WTC11 (cell line): ENCODE results near the gene MAPRE2. TPM values are rescaled to one million over a fixed set of nuclear protein-coding genes. Genes with fewer than 3 reads are reported as not detected.

Experiments
- ATAC-seq: fragments of 200-7000 bp; cut with Tn5 transposase; 2 replicates; pipeline ENCODE4 v1.10.0; 2021; ENCODE audit warnings: mild to moderate bottlenecking, moderate library complexity
- CTCF ChIA-PET: fragments of 300-600 bp; sonication (Branson Sonifier 250); formaldehyde crosslinking; loops from one replicate; lab custom pipeline; 2021; ENCODE audit warnings: antibody characterized with exemption; lab: Charles Lee
- POLR2A ChIA-PET: fragments of 350-600 bp; sonication (Branson Sonifier 250); formaldehyde crosslinking; loops from one replicate; lab custom pipeline; 2021; ENCODE audit warnings: antibody characterized with exemption; lab: Charles Lee
- DNase-seq: peaks from one replicate; pipeline ENCODE4 v3.0.0; 2021; ENCODE audit warnings: low spot score
- H3K27ac Mint-ChIP-seq: 2 replicates; pipeline ENCODE4 v1.8.0; 2021; ENCODE audit warnings: mixed read lengths
- H3K27me3 Mint-ChIP-seq: 2 replicates; pipeline ENCODE4 v1.8.0; 2021; ENCODE audit warnings: low read depth, mild to moderate bottlenecking, moderate library complexity, mixed read lengths
- H3K36me3 Mint-ChIP-seq: 2 replicates; pipeline ENCODE4 v1.8.0; 2021; ENCODE audit warnings: mixed read lengths
- H3K4me1 Mint-ChIP-seq: 2 replicates; pipeline ENCODE4 v1.8.0; 2022; ENCODE audit warnings: mixed read lengths
- H3K4me3 Mint-ChIP-seq: 2 replicates; pipeline ENCODE4 v1.8.0; 2021; ENCODE audit warnings: mild to moderate bottlenecking, moderate library complexity, mixed read lengths
- H3K9me3 Mint-ChIP-seq: 2 replicates; pipeline ENCODE4 v1.8.0; 2021; ENCODE audit warnings: mixed read lengths
- ARID4B ChIP-seq: sonication (generic); formaldehyde crosslinking; IDR thresholded peaks from 2 replicates; pipeline ENCODE4 v1.8.0; 2023; ENCODE audit warnings: missing genetic modification reagents, mild to moderate bottlenecking, borderline replicate concordance
- ATF6 ChIP-seq: sonication (generic); formaldehyde crosslinking; IDR thresholded peaks from 2 replicates; pipeline ENCODE4 v1.8.1; 2023; ENCODE audit warnings: mild to moderate bottlenecking, missing genetic modification reagents
- CBFB ChIP-seq: sonication (generic); formaldehyde crosslinking; IDR thresholded peaks from 2 replicates; pipeline ENCODE4 v1.8.1; 2022; ENCODE audit warnings: mild to moderate bottlenecking, low read depth, missing genetic modification reagents
- ELF4 ChIP-seq: sonication (generic); formaldehyde crosslinking; IDR thresholded peaks from 2 replicates; pipeline ENCODE4 v1.8.1; 2022; ENCODE audit warnings: low read depth, mild to moderate bottlenecking, moderate library complexity, missing genetic modification reagents
- GABPB1 ChIP-seq: sonication (generic); formaldehyde crosslinking; IDR thresholded peaks from 2 replicates; pipeline ENCODE4 v1.8.1; 2023; ENCODE audit warnings: mild to moderate bottlenecking, missing genetic modification reagents
- GRHL2 ChIP-seq: fragments of 250-450 bp; sonication (Bioruptor Pico); IDR thresholded peaks from 2 replicates; pipeline ENCODE4 v1.8.0; 2022; ENCODE audit warnings: mild to moderate bottlenecking, moderate library complexity; ENCODE audit not compliant: insufficient replicate concordance, severe bottlenecking
- MAX ChIP-seq: sonication (generic); formaldehyde crosslinking; IDR thresholded peaks from 2 replicates; pipeline ENCODE4 v1.8.0; 2022; ENCODE audit warnings: mild to moderate bottlenecking, missing genetic modification reagents
- MXD4 ChIP-seq: fragments of 250-450 bp; sonication (Bioruptor Pico); IDR thresholded peaks from 2 replicates; pipeline ENCODE4 v1.8.0; 2021; ENCODE audit warnings: mild to moderate bottlenecking, moderate library complexity, borderline replicate concordance
- NFATC4 ChIP-seq: fragments of 250-450 bp; sonication (Bioruptor Pico); IDR thresholded peaks from 2 replicates; pipeline ENCODE4 v1.9.0; 2021; ENCODE audit warnings: mild to moderate bottlenecking
- NR1H2 ChIP-seq: sonication (generic); formaldehyde crosslinking; IDR thresholded peaks from 2 replicates; pipeline ENCODE4 v1.9.0; 2021; ENCODE audit warnings: mild to moderate bottlenecking, moderate library complexity, missing genetic modification reagents
- PREB ChIP-seq: sonication (generic); formaldehyde crosslinking; IDR thresholded peaks from 2 replicates; pipeline ENCODE4 v1.8.1; 2022; ENCODE audit warnings: mild to moderate bottlenecking, missing genetic modification reagents, moderate library complexity, borderline replicate concordance
- SMAD3 ChIP-seq: sonication (generic); formaldehyde crosslinking; IDR thresholded peaks from 2 replicates; pipeline ENCODE4 v1.8.0; 2022; ENCODE audit warnings: missing genetic modification reagents, mild to moderate bottlenecking, borderline replicate concordance
- TEAD4 ChIP-seq: sonication (generic); formaldehyde crosslinking; IDR thresholded peaks from 2 replicates; pipeline ENCODE4 v1.8.0; 2022; ENCODE audit warnings: mild to moderate bottlenecking, missing genetic modification reagents
- TP53 ChIP-seq: sonication (generic); formaldehyde crosslinking; IDR thresholded peaks from 2 replicates; pipeline ENCODE4 v1.8.1; 2023; ENCODE audit warnings: mild to moderate bottlenecking, missing genetic modification reagents
- USF1 ChIP-seq: sonication (generic); formaldehyde crosslinking; IDR thresholded peaks from 2 replicates; pipeline ENCODE4 v1.8.0; 2022; ENCODE audit warnings: mild to moderate bottlenecking, missing genetic modification reagents
- USF2 ChIP-seq: sonication (generic); formaldehyde crosslinking; IDR thresholded peaks from 2 replicates; pipeline ENCODE4 v1.8.1; 2023; ENCODE audit warnings: mild to moderate bottlenecking, missing genetic modification reagents, moderate library complexity
- ZBTB43 ChIP-seq: sonication (generic); formaldehyde crosslinking; IDR thresholded peaks from 2 replicates; pipeline ENCODE4 v1.8.1; 2023; ENCODE audit warnings: mild to moderate bottlenecking, missing genetic modification reagents
- ZMAT4 ChIP-seq: fragments of 250-450 bp; sonication (Bioruptor Pico); IDR thresholded peaks from 2 replicates; pipeline ENCODE4 v1.9.0; 2021; ENCODE audit warnings: mild to moderate bottlenecking
- ZNF317 ChIP-seq: sonication (generic); formaldehyde crosslinking; IDR thresholded peaks from 2 replicates; pipeline ENCODE4 v1.8.1; 2023; ENCODE audit warnings: low read depth, mild to moderate bottlenecking, moderate library complexity, missing genetic modification reagents, borderline replicate concordance
- ZNF416 ChIP-seq: fragments of 250-450 bp; sonication (Bioruptor Pico); IDR thresholded peaks from 2 replicates; pipeline ENCODE4 v1.9.0; 2021; ENCODE audit warnings: mild to moderate bottlenecking, inconsistent platforms
- ZNF425 ChIP-seq: fragments of 250-450 bp; sonication (Bioruptor Pico); conservative IDR thresholded peaks from 2 replicates; pipeline ENCODE4 v1.9.0; 2021; ENCODE audit warnings: mild to moderate bottlenecking
- ZNF671 ChIP-seq: fragments of 250-450 bp; sonication (Bioruptor Pico); IDR thresholded peaks from 2 replicates; pipeline ENCODE4 v1.8.0; 2021; ENCODE audit warnings: mild to moderate bottlenecking
- total RNA-seq: library from RNA; stranded (reverse); gene quantifications from 3 replicates; pipeline ENCODE4 v1.2.3, GENCODE V29; 2021

The MAPRE2 gene
- total RNA-seq, 1 experiment from 2014 or later: 20.4 TPM

GRCh38 chr18:35141567-35142274 is 100.5 kb downstream of the MAPRE2 start (continued):
- no peak for TF ChIP-seq ZBTB43 (CRISPR knock-in tag)
- TF ChIP-seq NR1H2 (CRISPR knock-in tag): no peak
- TF ChIP-seq ZNF425: no peak
- TF ChIP-seq TEAD4: no peak
- TF ChIP-seq ZNF317 (CRISPR knock-in tag): no peak
- no peak for TF ChIP-seq MAX (CRISPR knock-in tag)
- no peak for TF ChIP-seq GRHL2 (CRISPR knock-in tag)
- no peak for TF ChIP-seq ZNF416 (CRISPR knock-in tag)
- TF ChIP-seq CBFB (CRISPR knock-in tag): no peak
- TF ChIP-seq USF1 (CRISPR knock-in tag): no peak
- TF ChIP-seq ZNF671 (CRISPR knock-in tag): no peak
- TF ChIP-seq, all 79 proteins: peak for 0

- Mint-ChIP-seq H3K9me3 (no peaks in the 10 kb centered on the region), H3K4me1 (peaks cover 17% of the 10 kb centered on the region), H3K36me3 (peaks cover 2% of the 10 kb centered on the region; the same call in 1 of the 2 replicates), H3K4me3 (no peak overlapping the region), H3K27ac (no peak overlapping the region), H3K27me3 (no peaks in the 10 kb centered on the region)
- ATAC-seq (no peak), DNase-seq (no peak)
- ChIA-PET POLR2A (no interaction called here), CTCF (interaction anchor here (1.0 to 3.6 kb wide), 4 partner anchors 15 to 136 kb away, joined by 3 to 42 read pairs (median 11); no protein-coding TSS in a partner anchor)
- TF ChIP-seq GABPB1 (CRISPR knock-in tag) (no peak), ELF4 (no peak), TP53 (CRISPR knock-in tag) (no peak), USF2 (no peak), PREB (CRISPR knock-in tag) (no peak), MXD4 (CRISPR knock-in tag) (no peak), ARID4B (CRISPR knock-in tag) (no peak), ZMAT4 (CRISPR knock-in tag) (no peak), NFATC4 (CRISPR knock-in tag) (no peak), GRHL2 (CRISPR knock-in tag) (no peak), ATF6 (CRISPR knock-in tag) (no peak), SMAD3 (CRISPR knock-in tag) (no peak)
Measured at GRCh38 chr18:35142275-35142615, 101.0 kb downstream of the MAPRE2 start.
